Trophoblast cell (in vitro differentiated cells and primary cell): Measurements from ENCODE around the gene ZKSCAN3.

ENCODE experiments used
- DNase-seq, 2 donors: peaks; one replicate each; pipeline ENCODE4 v3.0.0-alpha.2; 2016
- H2AFZ ChIP-seq: 2 replicates; pipeline ENCODE4 v1.6.1; 2013; ENCODE audit warnings: low read length, moderate library complexity, mild to moderate bottlenecking; ENCODE audit not compliant: insufficient read depth, poor library complexity
- H2AK5ac ChIP-seq: 2 replicates; pipeline ENCODE4 v1.6.1; 2013; ENCODE audit warnings: mild to moderate bottlenecking, low read length
- H2BK120ac ChIP-seq: 2 replicates; pipeline ENCODE4 v1.6.1; 2013; ENCODE audit warnings: low read length, mild to moderate bottlenecking, moderate library complexity; ENCODE audit not compliant: insufficient read depth, poor library complexity
- H2BK12ac ChIP-seq: 2 replicates; pipeline ENCODE4 v1.6.1; 2013; ENCODE audit warnings: mild to moderate bottlenecking, low read length, moderate library complexity
- H2BK5ac ChIP-seq: 2 replicates; pipeline ENCODE4 v1.6.1; 2013; ENCODE audit warnings: low read length, low read depth, moderate library complexity, mild to moderate bottlenecking; ENCODE audit not compliant: poor library complexity
- H3K14ac ChIP-seq: 2 replicates; pipeline ENCODE4 v1.6.1; 2013; ENCODE audit warnings: mild to moderate bottlenecking, low read length
- H3K18ac ChIP-seq: 2 replicates; pipeline ENCODE4 v1.6.1; 2013; ENCODE audit warnings: mild to moderate bottlenecking, low read length
- H3K23ac ChIP-seq: 2 replicates; pipeline ENCODE4 v1.6.1; 2013; ENCODE audit warnings: low read length
- H3K27ac ChIP-seq: 2 replicates; pipeline ENCODE4 v1.5.1; 2013; ENCODE audit warnings: low read depth, mild to moderate bottlenecking, inconsistent platforms, low read length, moderate library complexity
- H3K27me3 ChIP-seq: 2 replicates; pipeline ENCODE4 v1.6.1; 2013; ENCODE audit warnings: inconsistent platforms, mild to moderate bottlenecking, low read length, moderate library complexity; ENCODE audit not compliant: insufficient read depth
- H3K36me3 ChIP-seq, 2 experiments: 1 replicate in 1 of 2; 2 replicates in 1 of 2; pipeline ENCODE4 v1.6.1; 2013; ENCODE audit warnings: low read length in 2 of 2, mild to moderate bottlenecking in 2 of 2, moderate library complexity in 1 of 2; ENCODE audit not compliant: insufficient read depth in 2 of 2, control insufficient read depth in 1 of 2
- H3K4ac ChIP-seq: 2 replicates; pipeline ENCODE4 v1.6.1; 2013; ENCODE audit warnings: low read depth, mild to moderate bottlenecking, low read length, moderate library complexity
- H3K4me1 ChIP-seq, 2 experiments: 1 replicate in 1 of 2; 2 replicates in 1 of 2; pipeline ENCODE4 v1.6.1; 2013; ENCODE audit warnings: low read length in 2 of 2, mild to moderate bottlenecking in 2 of 2, moderate library complexity in 1 of 2; ENCODE audit not compliant: insufficient read depth in 2 of 2, control insufficient read depth in 1 of 2
- H3K4me2 ChIP-seq: 2 replicates; pipeline ENCODE4 v1.6.1; 2013; ENCODE audit warnings: inconsistent platforms, mild to moderate bottlenecking, low read length, moderate library complexity
- H3K4me3 ChIP-seq: 2 replicates; pipeline ENCODE4 v1.5.1; 2013; ENCODE audit warnings: mild to moderate bottlenecking, low read depth, low read length, inconsistent platforms
- H3K79me1 ChIP-seq: one replicate; pipeline ENCODE4 v1.6.1; 2013; ENCODE audit warnings: low read length
- H3K79me2 ChIP-seq: 2 replicates; pipeline ENCODE4 v1.6.1; 2013; ENCODE audit warnings: low read length, mild to moderate bottlenecking; ENCODE audit not compliant: control insufficient read depth, insufficient read depth, poor library complexity
- H3K9ac ChIP-seq: 2 replicates; pipeline ENCODE4 v1.6.1; 2013; ENCODE audit warnings: mild to moderate bottlenecking, low read length
- H3K9me3 ChIP-seq: 2 replicates; pipeline ENCODE4 v1.6.1; 2013; ENCODE audit warnings: low read depth, mild to moderate bottlenecking, control low read depth, inconsistent platforms, low read length; ENCODE audit not compliant: insufficient read depth
- H4K12ac ChIP-seq: 2 replicates; pipeline ENCODE4 v1.6.1; 2013; ENCODE audit warnings: low read depth, mild to moderate bottlenecking, low read length, moderate library complexity
- H4K8ac ChIP-seq: 2 replicates; pipeline ENCODE4 v1.6.1; 2013; ENCODE audit warnings: low read depth, mild to moderate bottlenecking, low read length, moderate library complexity
- H4K91ac ChIP-seq: one replicate; pipeline ENCODE4 v1.6.1; 2013; ENCODE audit warnings: low read depth, mild to moderate bottlenecking, low read length, moderate library complexity
- WGBS: extraction: QIAGEN DNeasy Blood & Tissue Kit; methylation state at CpG from one replicate; pipeline ENCODE4 v1.1.7; 2013; ENCODE audit warnings: missing lambda C conversion rate; ENCODE audit not compliant: insufficient read length, insufficient coverage; ENCODE audit errors: extremely low coverage; 5-methylcytosine and 5-hydroxymethylcytosine counted together

ZKSCAN3 gene

DNA sequence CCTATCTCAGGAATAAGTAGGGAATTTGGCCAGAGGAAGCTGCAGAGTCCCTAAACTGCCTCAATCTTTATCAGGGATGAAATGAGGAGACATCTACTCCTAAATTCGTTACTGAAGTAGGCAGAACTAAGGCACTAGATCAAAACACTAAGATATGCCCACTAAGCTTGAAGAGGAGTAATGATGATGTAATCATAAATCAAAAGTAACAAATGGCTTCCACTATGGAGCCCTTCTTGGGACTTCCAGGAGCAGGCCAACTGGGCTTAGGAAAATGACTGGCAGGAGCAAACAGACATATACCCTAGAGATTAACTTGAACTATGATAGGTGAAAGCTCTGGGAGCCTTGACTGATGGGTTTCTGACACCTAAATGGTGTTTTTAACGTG, 34.4 kb downstream of the ZKSCAN3 start:
- H3K4me3 ChIP-seq: no peak overlapping the region
- H4K12ac ChIP-seq: peak overlapping the region; percentile 24
- no peak for DNase-seq
- H3K4me2 ChIP-seq: peak overlapping the region; percentile 77
- no peak overlapping the region for H2BK120ac ChIP-seq
- no peak overlapping the region for H3K14ac ChIP-seq
- H3K18ac ChIP-seq: no peak overlapping the region
- peaks cover 2% of the 10 kb centered on the region for H3K79me2 ChIP-seq
- no peak overlapping the region for H3K9ac ChIP-seq
- no peak overlapping the region for H3K4ac ChIP-seq
- H4K8ac ChIP-seq: no peak overlapping the region
- H3K36me3 ChIP-seq: peaks cover 3 to 17% of the 10 kb centered on the region in 2 experiments
- peaks cover 2% of the 10 kb centered on the region for H3K79me1 ChIP-seq
- H3K9me3 ChIP-seq: no peaks in the 10 kb centered on the region
- no peak overlapping the region for H2BK12ac ChIP-seq
- H4K91ac ChIP-seq: no peak overlapping the region
- WGBS: no CpG with 5 or more reads among the region's 2 CpGs
- H2AK5ac ChIP-seq: no peak overlapping the region
- H3K4me1 ChIP-seq: no peaks in the 10 kb centered on the region
- H3K27ac ChIP-seq: no peak overlapping the region
- no peaks in the 10 kb centered on the region for H3K27me3 ChIP-seq
- H2AFZ ChIP-seq: no peak overlapping the region
- H3K23ac ChIP-seq: no peak overlapping the region
- H2BK5ac ChIP-seq: no peak overlapping the region

GRCh38 chr6:28390688-28391087, 40.9 kb downstream of the ZKSCAN3 start:
- no peak overlapping the region for H2AFZ ChIP-seq
- H3K79me1 ChIP-seq: no peaks in the 10 kb centered on the region
- no peak overlapping the region for H2BK12ac ChIP-seq
- H3K18ac ChIP-seq: peak overlapping the region; percentile 40
- H3K79me2 ChIP-seq: no peaks in the 10 kb centered on the region
- peak in 1 of 2 donors; percentile 41 for DNase-seq
- H3K4me2 ChIP-seq: no peak overlapping the region
- no peak overlapping the region for H4K12ac ChIP-seq
- H3K36me3 ChIP-seq: peaks cover 7 to 30% of the 10 kb centered on the region in 2 experiments
- H3K27ac ChIP-seq: no peak overlapping the region
- no peak overlapping the region for H2AK5ac ChIP-seq
- H3K4me3 ChIP-seq: no peak overlapping the region
- H3K4me1 ChIP-seq: no peaks in the 10 kb centered on the region
- H4K8ac ChIP-seq: no peak overlapping the region
- no peak overlapping the region for H3K4ac ChIP-seq
- H2BK120ac ChIP-seq: no peak overlapping the region
- H4K91ac ChIP-seq: no peak overlapping the region
- H2BK5ac ChIP-seq: no peak overlapping the region
- no CpG with 5 or more reads among the region's 8 CpGs for WGBS
- H3K23ac ChIP-seq: no peak overlapping the region
- H3K9me3 ChIP-seq: no peaks in the 10 kb centered on the region
- no peak overlapping the region for H3K14ac ChIP-seq
- no peaks in the 10 kb centered on the region for H3K27me3 ChIP-seq
- no peak overlapping the region for H3K9ac ChIP-seq

GRCh38 chr6:28393912-28394662, 44.3 kb downstream of the ZKSCAN3 start:
- Histone ChIP-seq H2BK120ac (no peak overlapping the region), H3K79me2 (peaks cover 2% of the 10 kb centered on the region), H3K36me3 (peaks cover 12 to 33% of the 10 kb centered on the region in 2 experiments), H4K91ac (no peak overlapping the region), H4K12ac (no peak overlapping the region), H3K14ac (no peak overlapping the region), H3K9ac (no peak overlapping the region), H3K18ac (no peak overlapping the region), H3K27ac (no peak overlapping the region), H3K4me1 (peaks cover 2 to 3% of the 10 kb centered on the region in 2 experiments), H3K4me3 (no peak overlapping the region), H3K9me3 (no peaks in the 10 kb centered on the region), H2AK5ac (no peak overlapping the region), H3K79me1 (peaks cover under 1% of the 10 kb centered on the region), H3K23ac (no peak overlapping the region), H2BK12ac (no peak overlapping the region), H3K27me3 (no peaks in the 10 kb centered on the region), H4K8ac (no peak overlapping the region), H2AFZ (no peak overlapping the region), H3K4ac (no peak overlapping the region), H2BK5ac (no peak overlapping the region), H3K4me2 (no peak overlapping the region)
- DNase-seq: peak in 1 of 2 donors; percentile 56
- no CpG with 5 or more reads among the region's 5 CpGs for WGBS

GRCh38 chr6:28395918-28396317, 46.2 kb downstream of the ZKSCAN3 start:
- no CpG with 5 or more reads among the region's 4 CpGs for WGBS

More at GRCh38 chr6:28395918-28396317, 46.2 kb downstream of the ZKSCAN3 start:
- H3K23ac ChIP-seq: no peak overlapping the region
- no peak overlapping the region for H2BK120ac ChIP-seq
- peaks cover 10 to 22% of the 10 kb centered on the region in 2 experiments for H3K36me3 ChIP-seq
- no peak overlapping the region for H3K4ac ChIP-seq
- H3K9me3 ChIP-seq: no peaks in the 10 kb centered on the region
- no peak overlapping the region for H3K27ac ChIP-seq
- peaks cover 6% of the 10 kb centered on the region for H3K79me1 ChIP-seq
- no peak overlapping the region for H4K91ac ChIP-seq
- no peak overlapping the region for H4K8ac ChIP-seq
- H3K79me2 ChIP-seq: peaks cover 6% of the 10 kb centered on the region
- no peak overlapping the region for H3K9ac ChIP-seq
- H3K4me2 ChIP-seq: no peak overlapping the region
- no peak overlapping the region for H2BK12ac ChIP-seq
- H3K27me3 ChIP-seq: no peaks in the 10 kb centered on the region
- H2BK5ac ChIP-seq: no peak overlapping the region
- no peak overlapping the region for H3K14ac ChIP-seq
- no peak overlapping the region for H2AFZ ChIP-seq
- H3K18ac ChIP-seq: no peak overlapping the region
- H3K4me1 ChIP-seq: peaks cover 2 to 3% of the 10 kb centered on the region in 2 experiments
- no peak overlapping the region for H2AK5ac ChIP-seq
- H3K4me3 ChIP-seq: no peak overlapping the region
- no peak overlapping the region for H4K12ac ChIP-seq
- DNase-seq: no peak
